Endothelial cell of umbilical vein (primary cell): ENCODE data around the gene SFSWAP. TPM values are rescaled to one million over a fixed set of nuclear protein-coding genes. Genes with fewer than 3 reads are reported as not detected.

Source experiments
- BruUV-seq: library from RNA; stranded (reverse); fragments of 400-500 nt; replicated peaks from 2 replicates; lab custom pipeline; 2021; lab: Mats Ljungman, UMichigan
- CTCF ChIA-PET: fragments of 300-600, 350-600 bp; sonication (Branson Sonifier 250); formaldehyde crosslinking; loops from one replicate; lab custom pipeline; 2021; ENCODE audit warnings: antibody characterized with exemption, inconsistent platforms; lab: Charles Lee
- POLR2A ChIA-PET: fragments of 300-600, 350-600 bp; sonication (Branson Sonifier 250); formaldehyde crosslinking; loops from one replicate; lab custom pipeline; 2021; ENCODE audit warnings: antibody characterized with exemption, inconsistent platforms; lab: Charles Lee
- DNase-seq: peaks from one replicate; pipeline ENCODE4 v3.0.0-alpha.2; 2011; ENCODE audit warnings: low read depth, low spot score
- FAIRE-seq: peaks from 2 replicates; lab custom pipeline; 2011; peaks lifted over from hg19 to GRCh38; lab: Jason Lieb, UNC
- H2AFZ ChIP-seq: 2 replicates; pipeline ENCODE4 v1.6.0; 2012; ENCODE audit warnings: low read depth, low read length, control low read depth, inconsistent platforms
- H3K27ac ChIP-seq: 2 replicates; pipeline ENCODE4 v1.5.1; 2011; ENCODE audit warnings: low read depth, mild to moderate bottlenecking, control low read depth, low read length, moderate library complexity; ENCODE audit not compliant: insufficient read depth
- H3K27me3 ChIP-seq, 2 experiments: 2 replicates each; pipeline versions ENCODE4 v1.6.0 to v1.6.1; 2011; ENCODE audit warnings: low read length in 2 of 2, mixed read lengths in 1 of 2; ENCODE audit not compliant: control insufficient read depth in 2 of 2, insufficient read depth in 2 of 2
- H3K36me3 ChIP-seq, 2 experiments: 2 replicates in 1 of 2; 3 replicates in 1 of 2; pipeline ENCODE4 v1.5.1; 2011; ENCODE audit warnings: low read length in 2 of 2, mild to moderate bottlenecking in 1 of 2, moderate library complexity in 1 of 2; ENCODE audit not compliant: control insufficient read depth in 2 of 2, insufficient read depth in 2 of 2; ENCODE audit errors: extremely low read depth in 1 of 2
- H3K4me1 ChIP-seq: 3 replicates; pipeline ENCODE4 v1.5.1; 2011; ENCODE audit warnings: mild to moderate bottlenecking, low read length; ENCODE audit not compliant: control insufficient read depth, insufficient read depth; ENCODE audit errors: extremely low read depth
- H3K4me2 ChIP-seq: 2 replicates; pipeline ENCODE4 v1.6.1; 2011; ENCODE audit warnings: low read length, control low read depth, mixed read lengths; ENCODE audit not compliant: insufficient read depth
- H3K4me3 ChIP-seq, 3 experiments: fragments of 200-600 bp in 1 of 3; sonication (generic), shearing (Covaris generic) in 1 of 3; replicated peaks in 1 of 3; 2 replicates each; pipeline ENCODE4 v1.5.1; 2011 to 2016; ENCODE audit warnings: control low read depth in 3 of 3, low read length in 3 of 3, mild to moderate bottlenecking in 2 of 3, inconsistent platforms in 1 of 3, low read depth in 1 of 3, moderate library complexity in 1 of 3; ENCODE audit not compliant: insufficient read depth in 1 of 3
- H3K79me2 ChIP-seq: 2 replicates; pipeline ENCODE4 v1.6.0; 2012; ENCODE audit warnings: low read length, inconsistent platforms; ENCODE audit not compliant: control insufficient read depth, insufficient read depth
- H3K9ac ChIP-seq: replicated peaks from 2 replicates; pipeline ENCODE3; 2011; ENCODE audit warnings: low read length, control low read depth; ENCODE audit not compliant: insufficient read depth; ENCODE audit errors: extremely low read depth
- H3K9me1 ChIP-seq: replicated peaks from 3 replicates; pipeline ENCODE4 v1.6.0; 2011; ENCODE audit warnings: mild to moderate bottlenecking, low read length; ENCODE audit not compliant: control insufficient read depth, insufficient read depth; ENCODE audit errors: extremely low read depth
- H3K9me3 ChIP-seq: replicated peaks from 2 replicates; pipeline ENCODE4 v1.5.1; 2012; ENCODE audit warnings: low read length, inconsistent platforms; ENCODE audit not compliant: control insufficient read depth, insufficient read depth
- H4K20me1 ChIP-seq: replicated peaks from 2 replicates; pipeline ENCODE3; 2011; ENCODE audit warnings: mild to moderate bottlenecking, low read length; ENCODE audit not compliant: control insufficient read depth, insufficient read depth; ENCODE audit errors: extremely low read depth
- CTCF ChIP-seq, 2 donors: IDR thresholded peaks; 1 replicate in 1 of 2; 2 replicates in 1 of 2; pipeline ENCODE4 v1.5.1; 2011; ENCODE audit warnings: low read length in 2 of 2, mild to moderate bottlenecking in 2 of 2, moderate library complexity in 2 of 2, control low read depth in 1 of 2, inconsistent platforms in 1 of 2, low read depth in 1 of 2; ENCODE audit not compliant: insufficient read depth in 1 of 2; ENCODE audit errors: extremely low read depth in 1 of 2
- EZH2 ChIP-seq: IDR thresholded peaks from 2 replicates; pipeline ENCODE4 v1.6.1; 2012; ENCODE audit warnings: borderline replicate concordance, low read depth, mild to moderate bottlenecking, moderate library complexity, low read length, inconsistent platforms; ENCODE audit not compliant: severe bottlenecking
- FOS ChIP-seq: IDR thresholded peaks from 2 replicates; pipeline ENCODE4 v1.6.1; 2011; ENCODE audit warnings: mild to moderate bottlenecking, low read length, moderate library complexity, borderline replicate concordance; ENCODE audit not compliant: insufficient read depth
- GATA2 ChIP-seq: IDR thresholded peaks from 2 replicates; pipeline ENCODE4 v1.7.0; 2011; ENCODE audit warnings: low read depth, mild to moderate bottlenecking, moderate library complexity, mixed read lengths, low read length; ENCODE audit not compliant: insufficient read length, insufficient read depth
- JUN ChIP-seq: IDR thresholded peaks from 2 replicates; pipeline ENCODE4 v1.6.1; 2011; ENCODE audit warnings: borderline replicate concordance, low read depth; ENCODE audit not compliant: insufficient read length, insufficient read depth
- MYC ChIP-seq: IDR thresholded peaks from one replicate; pipeline ENCODE4 v1.6.1; 2011; ENCODE audit warnings: mild to moderate bottlenecking, low read depth, low read length
- POLR2A ChIP-seq: IDR thresholded peaks from 2 replicates; pipeline ENCODE4 v1.6.1; 2012; ENCODE audit warnings: low read depth, mild to moderate bottlenecking, control low read depth, low read length
- POLR2AphosphoS5 ChIP-seq: IDR thresholded peaks from 2 replicates; pipeline ENCODE4 v1.6.1; 2012; ENCODE audit warnings: low read depth, mild to moderate bottlenecking, control low read depth, low read length, moderate library complexity; ENCODE audit not compliant: insufficient read depth
- dilution Hi-C: fragments of 300-500 bp; cut with MboI; formaldehyde crosslinking; loops from one replicate; pipeline ENCODE4 v1.15.0; 2019; ENCODE audit warnings: low sequenced_read_pairs; ENCODE audit not compliant: extremely low pct_ligation_motif_present
- intact Hi-C: fragments of 100-400 bp; cut with micrococcal nuclease; formaldehyde crosslinking; loops from one replicate; pipeline ENCODE4 v1.10.0; 2022
- polyA plus RNA-seq, 4 experiments: library from polyadenylated mRNA; depleted of rRNA in 3 of 4; stranded (reverse) in 3 of 4; unstranded in 1 of 4; fragments of >200 nt; gene quantifications; 2 replicates each; pipeline versions ENCODE4 v1.2.1 to v1.2.3, GENCODE V29; 2011 to 2012; ENCODE audit warnings: missing spikeins in 1 of 4
- total RNA-seq: library from RNA; stranded (reverse); gene quantifications from 2 replicates; pipeline ENCODE4 v1.2.3, GENCODE V29; 2021
- TF ChIP-seq, protein P1 (sequence below): IDR thresholded peaks from 2 replicates; pipeline ENCODE4 v1.6.1; 2011; ENCODE audit not compliant: insufficient read depth, insufficient read length

Gene SFSWAP
- total and polyA plus RNA-seq, 2 donors (not counting 3 experiments of a cell fraction or from before 2014, with no cell fraction given), result 38.1 to 53.3 TPM

GRCh38 chr12:131735476-131736445 is 24.9 kb downstream of the SFSWAP start:
- Histone ChIP-seq H3K9me3 (no peaks in the 10 kb centered on the region), H3K4me1 (peaks cover 10% of the 10 kb centered on the region), H4K20me1 (no peaks in the 10 kb centered on the region), H3K27ac (no peak overlapping the region), H3K4me2 (no peak overlapping the region), H3K79me2 (no peaks in the 10 kb centered on the region), H3K9me1 (no peaks in the 10 kb centered on the region), H3K4me3 (no peak overlapping the region), H3K9ac (no peak overlapping the region), H3K27me3 (no peaks in the 10 kb centered on the region), H2AFZ (no peak overlapping the region), H3K36me3 (peaks cover 6 to 37% of the 10 kb centered on the region in 2 experiments)
- FAIRE-seq, result no peak
- DNase-seq, result no peak
- no TSS peak for BruUV-seq
- ChIA-PET POLR2A (no interaction called here), CTCF (interaction anchor here (1.0 to 2.4 kb wide), 3 partner anchors 11 to 95 kb away, joined by 3 to 10 read pairs (median 4); no protein-coding TSS in a partner anchor)
- dilution Hi-C loops (no loop called here), intact Hi-C loops (loop anchor here (2.0 kb wide), 1 partner anchor 95 kb away; no protein-coding TSS in a partner anchor)
- TF ChIP-seq, protein P1, sequence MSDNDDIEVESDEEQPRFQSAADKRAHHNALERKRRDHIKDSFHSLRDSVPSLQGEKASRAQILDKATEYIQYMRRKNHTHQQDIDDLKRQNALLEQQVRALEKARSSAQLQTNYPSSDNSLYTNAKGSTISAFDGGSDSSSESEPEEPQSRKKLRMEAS, result no peak
- TF ChIP-seq POLR2A (no peak), JUN (no peak), CTCF (IDR thresholded peaks at IDR 0.05; ENCODE audit: extremely low read depth in 1 of 2, insufficient read depth in 1 of 2, low read depth in 1 of 2, low read length in 2 of 2) (no peak), GATA2 (no peak), EZH2 (no peak), MYC (no peak), FOS (no peak), POLR2AphosphoS5 (no peak)
